H1 (cell line): ENCODE results near the gene ARAP2. TPM values are rescaled to one million over a fixed set of nuclear protein-coding genes. Genes with fewer than 3 reads are reported as not detected.

Experiments used
- ASH2L ChIP-seq: fragments of 200-600, 300-600 bp; sonication (generic); IDR thresholded peaks from one replicate; pipeline ENCODE4 v1.7.1; 2017; ENCODE audit warnings: low read length
- BCL11A ChIP-seq, 2 experiments: IDR thresholded peaks; one replicate each; pipeline ENCODE4 v1.6.1; 2011; ENCODE audit warnings: low read depth in 2 of 2, low read length in 2 of 2, mild to moderate bottlenecking in 2 of 2
- CHD7 ChIP-seq: fragments of 300-600 bp; sonication (generic); IDR thresholded peaks from 2 replicates; pipeline ENCODE4 v1.7.1; 2012; ENCODE audit warnings: low read length, moderate library complexity, mild to moderate bottlenecking, inconsistent platforms; ENCODE audit not compliant: insufficient replicate concordance
- CREB1 ChIP-seq: IDR thresholded peaks from 2 replicates; pipeline ENCODE4 v1.6.1; 2012; ENCODE audit warnings: inconsistent platforms
- CTBP2 ChIP-seq: IDR thresholded peaks from 2 replicates; pipeline ENCODE4 v1.7.0; 2011; ENCODE audit warnings: borderline replicate concordance, mild to moderate bottlenecking, moderate library complexity, mixed read lengths, low read length; ENCODE audit not compliant: insufficient read depth, insufficient read length
- EZH2 ChIP-seq: fragments of 200-600 bp; sonication (generic); IDR thresholded peaks from 2 replicates; pipeline ENCODE4 v1.7.1; 2012; ENCODE audit warnings: low read depth, mild to moderate bottlenecking, moderate library complexity, low read length, inconsistent platforms; ENCODE audit not compliant: severe bottlenecking
- KDM1A ChIP-seq: fragments of 200-600, 300-600 bp; sonication (generic); IDR thresholded peaks from 2 replicates; pipeline ENCODE4 v1.7.1; 2016; ENCODE audit warnings: mild to moderate bottlenecking, low read length, borderline replicate concordance
- KDM4A ChIP-seq: IDR thresholded peaks from one replicate; pipeline ENCODE4 v1.7.1; 2012; ENCODE audit warnings: low read depth, mild to moderate bottlenecking, moderate library complexity, low read length, inconsistent platforms; ENCODE audit not compliant: severe bottlenecking
- KDM5A ChIP-seq: fragments of 200-600 bp; IDR thresholded peaks from 2 replicates; pipeline ENCODE4 v1.7.1; 2012; ENCODE audit warnings: mild to moderate bottlenecking, low read length, inconsistent platforms, mixed read lengths
- RNF2 ChIP-seq: fragments of 200-900, 300-1000 bp; sonication (generic); IDR thresholded peaks from 2 replicates; pipeline ENCODE4 v1.7.1; 2016; ENCODE audit warnings: borderline replicate concordance, low read depth, mild to moderate bottlenecking, antibody characterized with exemption, low read length; ENCODE audit not compliant: poor library complexity, severe bottlenecking; ENCODE audit errors: missing control alignments
- TBP ChIP-seq: IDR thresholded peaks from 2 replicates; pipeline ENCODE4 v1.6.1; 2011; ENCODE audit warnings: low read depth, low read length, improper control_type of control experiment
- polyA plus RNA-seq, 7 experiments: library from polyadenylated mRNA; depleted of rRNA in 3 of 7; stranded (reverse) in 5 of 7; unstranded in 2 of 7; fragments of >200 nt in 5 of 7; fragments of 200-250 nt in 2 of 7; gene quantifications; 1 replicate in 5 of 7; 2 replicates in 1 of 7; 4 replicates in 1 of 7; pipeline versions ENCODE4 v1.2.1 to v1.2.3, GENCODE V29; 2011 to 2013; ENCODE audit warnings: missing spikeins in 2 of 7, mixed read lengths in 2 of 7
- total RNA-seq: library from RNA; stranded (reverse); fragmentation: NEBNext Ultra II Directional; extraction: Animal tissue kit (Norgen Biotek cat#: 25700); gene quantifications from 2 replicates; pipeline ENCODE4 v1.2.1, GENCODE V29; 2021

ARAP2 gene
- total and polyA plus RNA-seq, 2 of the 8 experiments (the other 6 are each of a cell fraction or from before 2014, with no cell fraction given) = 0.15 to 2.3 TPM

GRCh38 chr4:36172656-36173055 lies 71.7 kb downstream of the ARAP2 start (continued):
- TF ChIP-seq CHD7 = no peak
- TF ChIP-seq RNF2 = no peak
- no peak for TF ChIP-seq KDM5A
- no peak for TF ChIP-seq BCL11A (IDR thresholded peaks at IDR 0.05; ENCODE audit: low read depth in 2 of 2, low read length in 2 of 2)
- TF ChIP-seq TBP = no peak
- no peak for TF ChIP-seq EZH2
- TF ChIP-seq CTBP2 = no peak
- TF ChIP-seq KDM4A = no peak
- TF ChIP-seq ASH2L = no peak
- no peak for TF ChIP-seq KDM1A
- no peak for TF ChIP-seq CREB1
